Heart left ventricle (tissue), 13 donors: ENCODE data around the gene CCP110.

Experiments
- CTCF ChIP-seq, 12 donors: fragments of 200-600 bp; sonication (generic) in 4 of 12; IDR thresholded peaks; one replicate each; pipeline versions ENCODE4 v1.5.0 to v1.8.0; 2018 to 2022; ENCODE audit warnings: antibody characterized with exemption in 12 of 12, mild to moderate bottlenecking in 5 of 12
- POLR2A ChIP-seq, 2 donors: fragments of 450-650 bp; IDR thresholded peaks; one replicate each; pipeline ENCODE4 v1.6.1; 2017; ENCODE audit warnings: antibody characterized with exemption in 2 of 2, mild to moderate bottlenecking in 2 of 2, moderate library complexity in 2 of 2
- donor health status: ischemic (EF 13 %, LVEDD 7.1; RV severe dilation, severe dysfunction).
- donor health status: DM: no; HTN: yes; CAD: no.
- donor health status: DM: no; HTN: no; CAD: no.
- donor health status: ischemic (EF 25% LVEDD 6.9; RV normal size, moderate dysfunction).
- donor health status: ischemic (EF 25% LVEDD 5.7; RV mildly dilated, moderate dysfunction).
- donor health status: ischemic (EF 35%, LVEDD 5.7; RV mildly dilated, moderate dysfunction).
- donor health status: nonischemic (EF 11% LVEDD 7.7; RV severe dilation, severe dysfunction).
- donor health status: DM: yes; HTN: yes; CAD: no.
- donor health status: PGD.
- donor health status: ischemic (EF 29% LVEDD 5.4; RV normal size, mild dysfunction).
- donor health status: nonischemic (EF 23%, LVEDD 6.1; RV moderate dilation, normal function).

GRCh38 chr16:19484096-19484495 lies 39.6 kb upstream of the CCP110 start:
- no peak for TF ChIP-seq CTCF (IDR thresholded peaks at IDR 0.05)
- TF ChIP-seq POLR2A (IDR thresholded peaks at IDR 0.05), result no peak
